Activated naive CD4-positive, alpha-beta T cell treated with Interleukin-2 at 50 U/mL for 16 hours (primary cell): ENCODE measurements around the gene TMEM240.
"Not testable (repeated sequence)": the region's sequence is repeated elsewhere in the genome, so short reads cannot be mapped to it uniquely, and the experiment has no call there.

ENCODE experiments used
- DNase-seq: peaks from one replicate; pipeline ENCODE4 v3.0.0-alpha.2; 2020

The TMEM240 gene

DNA sequence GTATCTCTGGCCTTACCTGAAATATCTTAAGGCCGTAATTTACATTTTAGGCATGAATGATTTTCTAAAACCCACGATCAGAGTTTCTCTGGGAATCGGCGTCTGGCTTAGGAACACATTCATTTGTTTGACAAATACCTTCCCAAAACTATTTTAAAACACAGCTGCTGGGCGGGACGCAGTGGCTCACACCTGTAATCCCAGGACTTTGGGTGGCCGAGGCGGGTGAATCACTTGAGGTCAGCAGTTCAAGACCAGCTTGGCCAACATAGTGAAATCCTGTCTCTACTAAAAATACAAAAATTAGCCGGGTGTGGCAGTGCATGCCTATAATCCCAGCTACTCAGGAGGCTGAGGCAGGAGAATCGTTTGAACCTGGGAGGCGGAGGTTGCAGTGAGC, 16.5 kb upstream of the TMEM240 start:
- DNase-seq = not testable (repeated sequence)

DNA sequence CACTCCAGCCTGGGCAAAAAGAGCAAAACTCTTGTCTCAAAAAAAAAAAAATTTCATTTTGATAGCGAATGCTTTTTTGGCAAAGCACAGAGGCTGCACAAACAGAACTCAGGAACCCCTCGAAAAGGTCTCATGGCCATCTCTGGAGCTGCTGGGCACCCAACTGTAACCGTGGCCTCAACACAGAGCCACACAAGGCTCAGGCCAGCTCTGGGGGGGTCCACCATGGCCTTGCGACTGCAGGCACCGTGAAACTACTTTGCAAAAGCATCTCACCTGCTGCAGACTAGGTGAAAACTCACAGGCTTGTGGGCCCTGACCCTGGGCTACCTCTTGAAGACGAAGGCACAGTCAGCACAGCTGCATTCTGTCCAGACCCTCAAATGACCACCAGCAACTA, 16.1 kb upstream of the TMEM240 start:
- no peak for DNase-seq

DNA sequence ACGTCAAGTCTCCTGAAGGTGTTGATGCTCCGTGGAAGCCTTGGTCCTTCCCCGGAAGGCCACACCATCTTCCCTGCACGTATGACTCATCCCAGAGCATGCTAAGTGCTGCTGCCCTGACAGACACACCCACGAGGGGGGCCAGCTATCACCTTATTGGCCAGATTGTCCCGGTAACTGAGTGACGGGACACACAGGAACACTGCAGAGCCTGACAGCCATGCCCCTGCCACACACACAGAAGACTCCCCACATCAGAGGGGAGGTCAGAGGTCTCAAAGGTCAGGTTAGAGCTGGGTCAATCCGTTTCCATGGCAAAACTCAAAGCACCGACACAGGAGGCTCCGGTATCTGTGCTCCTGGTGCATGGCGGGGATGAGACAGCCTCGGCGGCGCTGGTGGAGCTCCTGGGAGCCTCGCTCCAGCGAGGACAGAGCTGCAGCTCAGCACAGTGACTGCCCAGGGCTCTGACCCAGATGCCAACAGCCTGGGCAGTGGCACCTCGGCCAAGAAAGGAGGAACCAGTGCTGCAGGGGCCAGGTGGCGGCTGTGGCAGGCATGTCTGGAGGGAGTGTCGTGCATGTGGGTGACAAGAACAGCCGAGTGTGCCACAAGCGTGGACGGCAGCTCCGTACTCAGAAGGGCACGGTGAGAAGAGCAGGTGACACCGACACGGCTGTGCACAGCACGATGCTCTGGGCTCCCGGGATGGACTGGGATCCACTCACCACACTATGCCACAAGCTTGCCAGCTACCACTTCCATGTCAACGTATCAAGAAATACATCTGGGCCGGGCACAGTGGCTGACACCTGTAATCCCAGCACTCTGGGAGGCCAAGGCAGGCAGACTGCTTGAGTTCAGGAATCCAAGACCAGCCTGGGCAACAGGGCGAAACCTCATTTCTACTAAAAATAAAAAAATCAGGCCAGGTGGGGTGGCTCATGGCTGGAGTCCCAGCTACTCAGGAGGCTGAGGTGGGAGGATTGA, 14.8 kb upstream of the TMEM240 start:
- no peak for DNase-seq

DNA sequence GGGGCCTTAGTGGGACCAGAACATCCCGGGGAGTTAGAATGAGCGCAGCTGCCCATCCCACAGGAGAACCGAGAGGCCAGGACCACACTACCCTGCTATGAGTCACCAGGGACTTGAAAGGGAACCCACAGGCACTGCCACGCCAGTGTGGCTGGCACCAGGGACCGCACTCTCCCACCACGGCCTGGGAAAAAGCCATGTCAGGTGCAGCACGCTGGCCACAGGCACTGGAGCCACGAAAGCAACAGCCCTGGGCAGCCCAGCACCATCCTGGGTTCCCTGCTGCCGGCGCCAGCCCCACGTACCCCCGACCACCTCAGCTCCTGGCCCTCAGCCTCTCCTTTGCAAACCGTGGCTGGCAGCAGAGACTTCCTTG, 14.1 kb upstream of the TMEM240 start:
- no peak for DNase-seq

DNA sequence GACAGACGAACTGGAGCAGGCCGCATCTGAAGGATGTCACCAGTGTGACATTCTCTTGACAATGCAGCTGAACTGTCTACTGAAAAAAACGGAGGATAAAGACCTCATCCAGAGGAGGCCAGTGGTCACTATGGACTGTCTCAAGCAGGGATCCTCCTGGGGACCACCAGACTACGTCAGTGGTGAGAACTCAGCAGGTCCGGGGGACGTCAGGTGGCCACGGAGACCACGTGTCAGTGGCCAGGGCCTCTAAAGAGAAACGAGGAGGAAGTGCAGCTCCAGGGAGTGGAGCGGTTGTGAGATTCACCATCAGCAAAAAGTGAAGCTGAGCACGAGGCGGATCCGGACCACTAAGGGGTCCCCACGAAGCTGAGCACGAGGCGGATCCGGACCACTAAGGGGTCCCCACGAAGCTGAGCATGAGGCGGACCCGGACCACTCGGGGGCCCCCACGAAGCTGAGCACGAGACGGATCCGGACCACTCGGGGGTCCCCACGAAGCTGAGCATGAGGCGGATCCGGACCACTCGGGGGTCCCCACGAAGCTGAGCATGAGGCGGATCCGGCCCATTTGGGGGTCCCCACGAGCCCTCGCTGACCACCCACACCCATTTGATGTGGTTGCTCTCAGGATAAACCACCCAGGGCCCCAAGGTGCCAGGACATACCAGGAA, 13.5 kb upstream of the TMEM240 start:
- DNase-seq = no peak

DNA sequence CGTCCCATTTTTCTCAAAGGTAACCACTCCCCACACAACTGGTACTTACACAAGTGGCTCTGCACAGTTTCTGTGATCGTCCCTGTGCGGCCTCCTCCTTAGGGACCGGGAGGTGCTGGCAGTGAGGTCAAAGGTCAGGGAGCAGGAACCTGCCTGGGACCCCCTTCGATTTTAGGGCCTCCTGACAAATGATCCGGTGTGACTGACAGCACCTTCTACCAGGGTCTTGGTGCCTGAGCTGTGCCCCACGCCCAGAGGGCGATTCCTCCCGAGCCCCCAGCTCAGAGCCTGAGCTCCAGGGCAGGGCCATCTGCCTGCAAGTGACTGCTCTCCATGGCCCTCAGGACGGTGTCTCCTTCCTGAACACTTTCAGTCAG, 11.8 kb upstream of the TMEM240 start:
- no peak for DNase-seq

DNA sequence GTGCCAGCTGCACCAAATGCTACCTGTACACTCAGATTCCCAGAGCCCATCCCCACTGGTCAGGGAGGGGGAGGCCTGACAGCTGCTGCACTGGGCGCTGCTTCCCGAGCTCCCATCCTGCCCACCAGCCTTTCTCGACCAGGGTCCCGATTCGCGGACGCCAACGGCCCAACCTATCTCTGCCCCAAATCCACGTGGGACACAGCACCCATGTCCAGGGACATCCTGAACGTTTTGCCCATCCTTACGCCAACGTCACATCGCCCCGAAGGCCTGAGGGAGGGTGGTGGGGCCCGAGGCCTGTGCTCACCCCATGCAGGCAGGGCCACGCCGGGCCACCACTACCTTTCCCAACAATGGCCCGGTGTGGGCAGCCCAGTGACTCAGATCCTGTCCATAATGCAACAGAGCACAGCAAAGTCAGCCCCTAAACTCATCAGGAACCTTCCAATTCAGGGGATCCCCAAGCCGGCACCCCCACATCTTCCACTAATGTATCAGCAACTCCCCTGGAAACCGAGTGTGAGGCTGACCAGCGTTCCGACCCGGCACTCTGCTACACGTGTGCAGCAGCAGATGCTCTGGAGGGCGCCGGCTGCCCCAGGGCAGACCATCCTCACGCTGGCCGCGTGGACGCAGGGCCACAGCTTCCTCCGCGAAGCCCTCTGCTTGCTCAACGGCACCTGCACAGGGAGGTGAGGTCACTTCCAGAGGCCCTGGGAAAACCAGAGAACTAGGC, 11.3 kb upstream of the TMEM240 start:
- no peak for DNase-seq

DNA sequence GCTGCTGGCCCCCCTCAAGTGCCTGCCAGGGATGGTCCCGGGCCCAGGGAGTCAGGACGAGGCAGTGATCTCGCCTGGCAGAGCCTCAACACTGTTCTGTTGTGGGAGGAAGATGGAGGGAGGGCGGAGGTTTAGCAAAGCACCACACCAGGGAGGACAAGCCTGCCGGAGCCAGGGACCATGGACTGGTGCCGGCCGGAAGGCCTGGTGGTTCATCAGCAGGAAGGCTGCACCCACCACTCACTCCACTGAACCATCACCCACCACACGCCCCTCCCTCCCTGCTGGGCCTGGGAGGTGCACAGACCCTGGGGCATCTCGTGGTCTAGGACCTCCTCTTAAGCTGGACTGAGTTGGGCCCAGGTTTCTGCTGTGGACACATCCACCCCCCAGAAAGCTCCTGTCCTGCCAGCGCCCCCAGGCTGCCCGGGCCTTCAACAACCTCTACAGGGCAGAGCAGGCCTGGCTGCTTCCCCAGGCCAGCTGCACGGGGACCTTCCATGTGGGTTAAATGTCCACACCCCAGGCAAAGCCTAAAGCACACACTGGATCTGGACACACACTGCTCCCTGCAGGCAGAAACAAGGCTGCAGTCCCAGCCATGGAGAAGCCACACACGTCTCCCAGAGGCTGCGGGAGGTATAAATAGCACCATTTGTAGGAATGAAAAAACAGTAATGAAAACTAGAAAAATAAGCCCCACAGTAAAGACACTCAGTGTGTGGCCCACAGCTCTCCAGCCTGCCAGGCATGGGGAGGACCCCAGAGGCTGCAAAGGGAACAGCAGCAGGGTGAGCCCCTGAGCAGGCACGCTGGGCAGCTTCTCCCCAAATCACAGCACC, 10.4 kb upstream of the TMEM240 start:
- DNase-seq = no peak

DNA sequence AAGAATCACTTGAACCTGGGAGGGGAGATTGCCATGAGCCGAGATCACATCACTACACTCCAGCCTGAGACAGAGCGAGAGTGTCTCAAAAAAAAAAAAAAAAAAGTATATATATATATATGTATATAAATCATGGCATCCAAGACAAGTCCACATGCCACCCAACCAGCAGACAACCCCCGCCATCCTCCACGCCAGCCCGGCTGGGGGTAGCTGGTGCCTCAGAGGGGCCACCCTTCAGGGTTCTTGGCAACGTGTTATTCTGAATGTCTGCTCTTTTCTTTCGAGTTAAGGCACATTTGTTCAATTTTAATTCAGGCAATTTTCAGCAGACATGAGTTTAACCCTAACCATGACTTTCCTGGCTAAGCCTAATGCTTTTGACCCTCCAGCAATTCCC, 9.7 kb upstream of the TMEM240 start:
- no peak for DNase-seq

DNA sequence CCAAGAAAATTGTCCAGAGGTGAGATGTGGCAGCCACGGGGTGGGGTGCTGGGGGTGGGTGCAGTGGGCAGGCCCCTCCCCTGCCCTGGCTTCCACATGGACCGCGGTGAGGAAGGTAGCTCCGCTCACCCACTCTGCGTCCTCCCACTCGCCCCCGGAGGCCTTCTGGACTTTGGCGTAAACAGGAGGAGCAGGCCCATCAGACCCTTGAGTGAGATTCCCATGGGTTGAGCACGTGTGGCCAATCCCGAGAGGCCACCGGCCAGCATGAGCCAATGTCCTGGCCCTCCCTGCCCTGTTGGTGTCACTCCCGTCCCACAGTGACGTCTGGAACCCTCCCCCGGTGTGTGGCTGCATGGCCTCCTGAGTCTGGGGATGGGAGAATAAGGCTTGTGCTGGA, 8.2 kb upstream of the TMEM240 start:
- no peak for DNase-seq

DNA sequence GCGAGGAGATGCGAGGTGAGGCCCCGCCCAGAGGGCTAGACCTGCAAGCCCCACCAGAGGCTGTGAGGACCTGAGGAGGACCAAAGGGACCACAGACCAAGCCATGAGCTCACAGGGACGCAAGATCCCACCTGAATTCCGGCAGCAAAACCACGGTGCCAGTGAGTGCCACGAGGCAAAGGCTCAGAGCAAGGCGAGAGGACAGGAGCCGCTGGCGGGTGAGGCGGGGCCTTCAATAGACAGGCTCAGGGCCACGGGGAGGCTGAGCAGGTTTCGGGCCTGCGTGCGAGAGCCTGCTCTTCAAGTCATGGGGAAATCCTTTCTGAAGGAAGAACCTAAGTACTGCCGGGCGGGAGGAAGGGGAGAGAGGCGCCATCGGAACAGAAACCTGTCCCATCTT, 7.1 kb upstream of the TMEM240 start:
- DNase-seq = no peak

DNA sequence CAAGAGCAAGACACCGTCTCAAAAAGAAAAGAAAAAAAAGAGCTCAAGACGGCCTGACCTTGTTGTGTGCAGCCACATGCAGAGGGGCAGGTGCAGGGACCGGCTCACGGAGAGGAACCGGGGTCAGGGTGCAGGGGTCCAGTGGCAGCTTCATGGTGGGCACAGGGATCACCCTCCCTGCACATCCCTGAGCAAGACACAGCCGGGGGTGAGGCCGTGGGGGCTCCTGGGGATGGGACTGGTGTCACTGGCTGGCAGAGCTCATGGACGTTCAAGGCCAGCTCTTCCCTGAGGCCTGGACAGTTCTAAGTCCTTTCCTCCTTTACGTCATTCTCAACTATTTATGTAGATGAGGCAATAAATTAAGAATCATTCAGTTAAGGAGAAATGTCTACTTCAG, 6.6 kb upstream of the TMEM240 start:
- no peak for DNase-seq

DNA sequence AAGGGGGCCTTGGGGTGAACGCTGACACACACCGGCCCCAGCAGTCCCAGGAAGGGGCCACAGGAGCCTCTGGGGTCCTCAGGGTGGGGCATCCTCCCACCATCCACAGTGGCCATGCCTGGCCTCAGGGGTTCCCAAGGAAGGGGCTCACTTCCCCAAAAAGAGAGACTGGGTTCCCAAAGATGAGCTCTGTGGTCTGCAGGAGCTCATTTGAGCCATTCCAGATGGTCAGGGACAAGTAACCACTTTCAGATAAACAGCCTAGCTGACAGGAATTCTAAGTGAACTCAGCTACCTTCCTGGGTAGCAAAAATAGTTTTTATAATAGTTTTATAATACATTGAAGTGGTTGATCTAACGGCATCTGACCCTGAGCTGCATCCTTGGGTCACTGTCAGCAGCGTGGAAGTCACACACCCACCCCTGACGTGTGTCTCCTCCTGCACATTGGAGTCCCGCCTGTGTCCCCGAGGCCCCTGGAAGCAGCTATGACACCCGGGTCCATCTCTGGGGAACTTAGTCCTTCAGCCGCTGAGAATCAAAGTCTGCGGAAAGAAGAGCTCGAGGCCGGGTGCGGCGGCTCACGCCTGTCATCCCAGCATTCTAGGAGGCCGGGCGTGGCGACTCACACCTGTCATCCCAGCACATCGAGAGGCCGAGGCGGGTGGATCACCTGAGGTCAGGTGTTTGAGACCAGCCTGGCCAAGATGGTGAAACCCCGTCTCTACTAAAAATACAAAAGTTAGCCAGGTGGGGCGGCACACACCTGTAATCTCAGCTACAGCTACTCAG, 5.7 kb upstream of the TMEM240 start:
- DNase-seq = no peak

DNA sequence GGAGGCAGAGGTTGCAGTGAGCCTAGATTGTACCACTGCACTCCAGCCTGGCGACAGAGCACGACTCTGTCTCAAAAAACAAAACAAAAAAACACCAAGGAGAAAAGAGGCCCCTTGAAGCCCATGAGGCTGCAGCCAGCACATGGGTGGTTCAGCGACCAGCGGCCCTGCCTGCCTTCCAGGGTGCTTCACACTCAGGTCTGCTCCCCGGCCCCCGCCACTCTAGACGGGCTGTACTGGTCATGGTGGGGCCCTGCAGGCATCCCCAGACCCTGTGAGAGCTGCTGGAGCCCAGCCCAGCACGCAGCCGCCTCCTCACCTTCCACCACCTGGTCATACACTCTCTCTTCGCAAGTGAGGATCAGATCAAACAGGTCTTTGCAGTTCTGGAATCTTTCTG, 4.1 kb upstream of the TMEM240 start:
- DNase-seq = no peak

DNA sequence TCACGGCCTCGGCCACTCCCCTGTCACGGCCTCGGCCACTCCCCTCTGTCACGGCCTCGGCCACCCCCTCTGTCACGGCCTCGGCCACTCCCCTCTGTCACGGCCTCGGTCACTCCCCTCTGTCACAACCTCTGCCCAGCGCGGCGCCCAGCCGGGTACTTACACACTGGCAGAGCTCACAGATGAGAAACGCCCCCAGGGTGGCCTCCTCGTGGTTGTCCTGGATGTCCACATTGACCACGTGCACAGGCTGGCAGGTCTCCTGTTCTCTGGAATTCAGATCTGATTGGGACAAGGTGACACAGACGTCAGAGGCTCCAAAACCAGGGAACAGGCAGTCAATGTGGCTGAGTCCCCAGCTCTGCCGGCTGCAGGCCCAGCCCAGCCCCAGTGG, 3.3 kb upstream of the TMEM240 start:
- DNase-seq = no peak

DNA sequence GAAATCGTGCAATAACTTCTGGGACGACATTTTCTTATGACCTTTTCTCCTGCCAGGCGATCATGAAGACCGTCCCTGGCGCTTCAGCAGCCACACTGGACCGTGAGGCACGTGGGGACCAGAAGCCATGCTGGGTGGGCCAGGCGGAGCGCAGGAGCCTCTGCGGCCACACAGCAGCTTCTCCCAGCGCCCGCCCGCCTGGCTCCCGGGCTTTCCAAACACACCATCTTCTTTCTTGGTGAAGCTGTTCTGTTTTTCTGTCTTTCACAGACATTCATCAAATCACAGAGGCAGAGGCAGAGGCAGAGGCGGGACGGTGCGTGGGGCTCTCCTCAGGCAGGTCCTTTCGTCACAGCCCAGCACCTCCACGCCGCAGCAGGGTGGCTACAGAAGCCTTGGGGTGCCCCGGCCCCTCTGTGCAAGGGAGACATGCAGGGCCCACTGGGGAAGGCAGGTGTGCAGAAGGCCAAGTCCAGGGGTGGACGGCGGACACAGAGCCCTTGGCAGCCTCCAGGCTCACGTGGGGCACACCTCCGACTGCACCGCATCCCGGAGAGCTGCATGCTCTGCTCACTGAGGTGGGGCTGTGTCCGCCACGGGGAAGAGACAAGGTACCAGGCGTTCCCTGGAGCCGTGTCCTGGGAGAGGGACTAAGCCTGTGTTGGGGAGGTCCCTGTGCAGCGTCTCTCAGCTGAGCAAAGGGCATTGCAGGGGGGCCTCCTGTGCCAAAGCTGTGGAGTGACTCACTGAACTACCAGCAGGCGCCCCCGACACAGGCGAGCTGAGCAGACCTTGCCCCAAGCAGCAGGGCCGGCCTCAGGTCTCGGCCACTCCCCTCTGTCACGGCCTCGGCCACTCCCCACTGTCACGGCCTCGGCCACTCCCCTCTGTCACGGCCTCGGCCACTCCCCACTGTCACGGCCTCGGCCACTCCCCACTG, 2.6 kb upstream of the TMEM240 start:
- no peak for DNase-seq

DNA sequence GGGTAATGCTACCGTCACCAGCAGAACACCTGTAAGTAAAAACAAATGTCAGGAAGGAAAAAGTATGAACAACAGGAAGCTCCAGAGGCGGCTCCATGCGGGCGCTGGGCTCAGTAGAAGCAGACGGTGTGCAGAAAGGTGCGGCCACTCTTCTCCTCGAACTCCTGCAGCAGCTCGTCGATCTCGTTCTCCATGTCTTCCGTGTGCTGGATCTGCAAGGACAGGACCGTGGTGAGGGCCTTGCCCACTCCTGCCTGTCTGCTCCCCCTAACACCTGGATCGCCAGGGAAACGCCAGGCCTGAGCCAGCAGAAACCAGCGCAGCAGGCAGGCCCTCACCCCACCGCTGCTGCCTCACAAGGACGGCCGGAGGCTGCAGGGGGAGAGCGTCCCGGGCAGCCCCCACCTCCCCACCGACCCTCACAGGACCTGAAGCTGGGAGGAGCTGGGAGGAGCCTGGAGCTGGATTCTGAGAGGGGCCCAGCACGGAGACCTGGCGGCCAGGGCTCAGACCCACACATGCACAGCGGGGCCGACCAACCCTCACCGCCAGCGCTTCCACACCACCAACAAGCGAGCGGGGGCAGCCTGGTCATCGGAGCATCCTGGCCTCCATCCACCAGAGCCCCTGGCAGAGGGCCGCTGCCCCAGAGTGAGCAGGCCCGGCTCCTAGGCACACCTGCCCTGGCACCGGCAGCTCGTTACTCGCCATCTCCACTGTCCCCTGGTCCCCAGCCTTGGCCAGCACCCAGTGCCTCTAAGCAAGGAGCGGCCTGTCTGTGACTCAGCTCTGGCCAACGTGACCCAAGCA, 1.7 kb upstream of the TMEM240 start:
- DNase-seq = no peak

DNA sequence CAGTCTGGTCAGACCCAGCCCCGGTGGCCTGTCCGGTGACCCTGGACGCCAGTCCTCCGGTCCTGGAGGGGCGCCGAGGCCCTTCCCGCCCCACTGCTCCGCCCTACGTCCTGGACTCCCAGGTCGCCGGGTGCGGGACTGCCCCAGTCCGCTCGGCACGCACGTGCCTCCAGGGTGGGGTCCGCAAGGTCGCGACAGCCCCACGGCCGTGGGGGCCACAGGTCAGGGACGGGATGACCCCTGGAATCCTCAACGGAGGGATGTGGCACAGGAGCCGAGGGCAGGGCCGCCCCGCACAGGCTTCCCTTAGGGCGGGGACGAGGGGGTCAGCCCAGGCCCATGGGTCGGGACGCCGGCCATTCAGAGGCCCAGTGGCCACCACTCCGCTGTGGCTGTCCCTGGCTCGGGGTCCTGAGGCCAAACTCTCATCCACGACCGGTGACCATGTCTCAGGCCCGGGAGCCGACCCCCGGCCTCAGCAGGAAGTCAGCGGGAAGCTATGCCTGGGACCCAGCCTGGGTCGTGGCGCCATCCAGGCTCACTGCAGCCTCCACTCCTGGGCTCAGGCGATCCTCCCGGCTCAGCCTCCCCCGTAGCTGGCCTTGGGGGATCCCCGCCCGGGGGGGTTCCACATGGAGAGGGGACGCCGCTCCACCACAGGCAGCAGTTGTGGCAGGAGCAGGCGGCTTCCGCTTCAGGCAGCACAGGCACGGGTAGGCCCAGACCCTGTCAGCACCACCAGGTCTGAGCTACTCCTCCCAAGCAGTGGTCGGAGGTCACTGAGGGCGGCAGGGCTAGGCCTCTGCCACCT, 599 bp upstream of the TMEM240 start:
- no peak for DNase-seq
